CD4-positive, alpha-beta T cell treated with Interleukin-6 for 4 hours (primary cell): ENCODE measurements around the gene KCNQ1.

Experiments used
- DNase-seq: peaks from one replicate; pipeline ENCODE4 v3.0.0-alpha.2; 2020; ENCODE audit warnings: mixed read lengths

KCNQ1 gene

GRCh38 chr11:2535673-2536439, 91.0 kb downstream of the KCNQ1 start:
- no peak for DNase-seq

DNA sequence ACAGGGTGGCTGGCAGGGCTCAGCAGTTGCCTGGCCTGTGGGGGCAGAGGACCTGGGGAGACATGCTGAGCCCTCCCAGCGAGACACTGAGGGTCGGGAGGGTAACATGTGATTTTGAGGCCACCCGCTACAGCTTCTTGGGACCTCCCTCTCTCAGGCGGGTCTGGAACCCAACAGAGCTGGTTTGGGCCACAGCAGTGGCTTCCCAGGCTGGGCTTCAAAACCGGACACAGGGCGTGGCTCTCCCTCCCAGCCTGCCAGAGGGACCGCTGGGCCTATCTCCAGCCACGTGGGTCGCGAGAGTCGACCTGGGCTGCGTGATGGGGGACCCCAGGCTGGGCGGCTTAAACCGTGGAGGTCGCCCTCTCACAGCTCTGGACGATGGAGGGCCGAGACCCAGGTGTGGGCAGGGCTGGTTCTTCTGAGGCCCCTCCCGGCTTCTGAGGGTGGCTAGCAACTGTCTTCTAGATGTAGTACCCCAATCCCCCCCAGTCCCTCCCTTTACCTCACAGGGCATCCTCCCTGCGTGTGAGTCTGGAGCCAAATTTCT, 91.7 kb downstream of the KCNQ1 start:
- no peak for DNase-seq

- no peak for DNase-seq
Observed at GRCh38 chr11:2537010-2537705, 92.3 kb downstream of the KCNQ1 start.

DNA sequence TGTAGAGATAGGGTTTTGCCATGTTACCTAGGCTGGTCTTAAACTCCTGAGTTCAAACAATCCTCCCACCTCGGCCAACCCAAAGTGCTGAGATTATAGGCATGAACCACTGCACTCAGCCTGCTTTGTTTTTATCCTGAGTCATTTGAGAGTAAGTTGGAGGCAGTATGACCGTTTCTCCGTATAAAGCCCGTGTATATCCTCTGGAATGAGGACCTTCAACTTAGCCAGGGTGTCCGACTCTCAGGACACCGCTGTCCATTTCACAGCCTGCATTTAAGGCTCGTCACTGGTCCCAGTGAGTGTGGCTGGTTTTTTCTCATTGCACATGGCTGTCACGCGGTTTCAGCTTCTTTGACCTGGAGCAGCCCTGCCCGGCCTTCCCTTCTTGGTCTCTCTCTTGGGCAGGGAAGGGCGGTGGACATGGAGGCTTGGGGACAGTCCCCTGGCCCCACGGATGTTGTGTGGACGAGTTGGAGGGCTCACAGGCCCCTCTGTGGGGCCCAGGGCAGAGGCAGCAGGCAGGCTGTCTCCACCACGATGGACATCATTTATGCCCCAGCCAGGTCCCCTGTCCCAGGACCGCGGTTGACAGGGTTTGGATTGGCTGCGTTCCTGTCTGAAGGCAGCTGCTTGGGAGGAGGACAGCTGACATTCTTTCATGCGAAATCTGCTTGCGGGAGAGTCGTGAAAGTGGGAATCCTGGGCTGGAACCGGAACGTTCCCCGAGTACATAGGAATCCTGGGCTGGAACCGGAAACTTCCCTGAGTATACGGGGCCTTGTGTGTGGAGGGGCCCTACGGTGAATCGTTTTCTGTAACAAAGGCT, 93.3 kb downstream of the KCNQ1 start:
- DNase-seq, result no peak

DNA sequence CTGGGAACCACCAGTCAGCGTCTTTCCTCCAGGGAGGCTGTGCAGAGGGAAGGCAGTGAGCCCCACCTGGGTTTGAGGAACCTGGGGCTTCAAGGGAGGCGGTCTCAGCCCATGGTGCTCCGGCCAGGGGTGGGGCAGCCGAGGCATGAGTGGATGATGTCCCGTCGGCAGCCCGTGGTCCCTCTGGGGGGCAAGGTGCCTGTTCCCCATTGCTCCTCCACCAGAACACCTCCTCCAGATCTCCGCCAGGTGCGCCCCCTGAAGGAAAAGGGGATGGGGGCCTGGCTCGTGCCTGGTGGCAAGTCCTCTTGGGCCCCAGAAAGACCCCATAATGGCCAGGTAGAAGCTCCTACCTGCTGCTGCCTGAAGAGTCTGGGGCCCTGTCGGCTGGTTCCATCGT, 94.1 kb downstream of the KCNQ1 start:
- DNase-seq, result no peak

- DNase-seq, result no peak
Observed at GRCh38 chr11:2539371-2540222, 94.8 kb downstream of the KCNQ1 start.

DNA sequence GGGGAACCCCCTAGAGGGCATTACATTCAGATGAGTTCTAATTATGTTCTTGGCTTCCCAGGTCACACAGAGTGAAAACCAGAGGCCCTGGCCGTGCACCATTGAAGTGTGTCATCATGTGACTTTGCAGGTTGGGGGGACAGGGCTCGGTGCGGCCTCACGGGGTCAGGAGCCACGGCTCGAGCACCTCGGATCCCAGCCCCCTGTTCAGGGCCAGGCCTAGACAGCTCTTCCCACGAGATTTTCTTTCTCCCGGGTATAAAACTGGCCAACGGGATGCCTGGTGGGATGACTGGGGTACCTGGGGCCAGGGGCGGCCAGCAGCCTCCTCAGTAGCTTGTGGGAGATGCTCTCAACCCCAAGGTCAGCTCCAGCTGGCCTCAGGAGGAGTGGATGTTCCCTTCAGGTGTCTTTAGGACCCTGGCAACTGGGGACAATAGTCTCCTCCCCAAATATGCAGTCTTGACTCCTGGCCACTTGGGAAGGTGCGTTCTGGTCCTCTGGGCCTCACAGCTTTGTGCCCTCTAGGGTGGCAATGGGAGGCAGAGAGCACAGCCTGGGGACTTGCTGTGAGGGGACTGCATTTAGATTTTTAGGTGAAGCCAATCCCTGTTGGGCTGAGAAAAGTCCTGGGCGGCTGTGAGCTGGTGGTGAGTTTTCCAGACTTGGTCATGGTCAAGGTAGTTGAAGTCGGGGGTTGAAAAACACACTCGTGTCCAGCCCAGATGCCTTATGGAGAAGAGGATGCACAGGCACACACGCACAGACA, 95.6 kb downstream of the KCNQ1 start:
- DNase-seq, result no peak

GRCh38 chr11:2540992-2541680, 96.3 kb downstream of the KCNQ1 start:
- DNase-seq, result no peak

DNA sequence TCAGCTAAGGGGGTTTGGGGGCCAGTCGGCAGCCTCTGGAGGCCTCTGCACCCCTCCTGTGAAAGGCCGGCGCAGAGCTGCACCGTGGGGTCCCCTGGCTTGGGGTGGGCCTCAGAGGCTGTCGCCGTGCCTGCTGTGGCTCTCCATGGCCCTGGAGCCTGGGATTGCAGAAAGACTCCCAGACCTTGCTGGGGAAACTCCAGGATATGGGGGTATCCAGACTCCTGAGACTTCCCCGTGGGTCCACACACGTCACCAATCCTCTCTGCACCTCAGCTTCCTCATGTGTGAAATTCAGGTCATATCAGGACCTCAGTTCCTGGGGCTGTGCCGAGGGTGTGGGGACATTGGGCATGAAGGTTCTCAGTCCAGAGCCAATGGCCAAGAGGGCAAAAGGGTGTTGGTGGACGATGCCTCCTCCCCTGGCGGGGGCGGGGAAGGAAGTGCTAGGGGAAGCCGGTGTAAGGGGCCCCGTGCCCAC, 97.1 kb downstream of the KCNQ1 start:
- no peak for DNase-seq

DNA sequence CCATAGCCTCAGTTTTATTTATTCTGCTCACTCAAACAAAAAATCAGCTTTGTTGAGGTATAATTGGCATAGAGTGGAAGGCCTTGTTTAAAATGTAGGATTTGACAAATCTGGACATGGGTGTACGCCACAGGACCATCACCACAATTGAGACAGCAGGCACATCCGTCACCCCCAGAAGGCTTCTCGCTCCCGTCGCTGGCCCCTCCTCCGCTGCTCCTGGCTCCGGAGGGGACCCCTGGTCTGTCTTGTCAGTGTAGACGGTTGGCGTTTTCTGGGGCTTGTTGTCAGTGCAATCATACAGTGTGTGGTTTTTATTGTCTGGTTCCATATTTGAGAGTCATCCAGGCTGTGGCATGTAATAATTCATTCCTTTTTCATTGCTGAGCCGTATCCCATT, 97.6 kb downstream of the KCNQ1 start:
- no peak for DNase-seq

- no peak for DNase-seq
Observed at GRCh38 chr11:2547806-2548205, 103.0 kb downstream of the KCNQ1 start.

GRCh38 chr11:2548596-2548995, 103.8 kb downstream of the KCNQ1 start:
- no peak for DNase-seq

GRCh38 chr11:2549080-2549479, 104.3 kb downstream of the KCNQ1 start:
- DNase-seq, result no peak

GRCh38 chr11:2549491-2549875, 104.7 kb downstream of the KCNQ1 start:
- DNase-seq, result no peak

DNA sequence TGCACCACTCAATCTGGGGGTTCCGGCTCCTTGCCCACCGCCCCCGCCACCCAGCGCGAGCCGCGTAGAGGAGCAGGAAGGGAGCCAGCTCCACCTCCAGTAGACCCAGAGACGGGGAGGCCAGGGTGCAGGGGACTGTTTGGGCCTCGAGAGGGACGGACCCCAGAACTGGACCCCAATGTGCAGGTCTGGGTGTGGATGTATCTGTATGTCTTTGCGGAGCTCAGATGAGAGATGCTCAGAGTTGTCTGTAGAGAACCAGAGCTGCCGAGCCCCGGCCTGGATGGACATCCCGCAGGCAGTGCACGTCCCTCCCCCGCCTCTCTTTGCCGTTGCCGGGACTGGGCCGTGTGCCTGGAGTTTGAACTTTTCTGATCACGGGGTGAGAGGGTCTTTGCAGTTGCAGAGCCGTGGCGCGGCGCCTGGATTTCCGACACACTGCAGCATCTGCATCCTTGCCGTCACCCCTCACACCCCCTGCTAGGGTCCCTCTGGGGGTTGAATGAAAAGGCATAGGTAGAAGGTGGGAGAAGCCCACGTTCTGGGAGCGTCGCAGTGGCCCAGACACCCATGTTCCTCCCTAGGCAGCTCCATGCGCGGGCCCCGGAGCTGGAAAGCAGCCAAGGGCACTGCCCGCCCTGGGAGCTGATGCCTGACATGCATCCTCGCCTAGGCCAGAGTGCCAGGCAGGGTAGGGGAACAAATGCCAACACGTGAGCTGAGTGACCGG, 105.2 kb downstream of the KCNQ1 start:
- no peak for DNase-seq

DNA sequence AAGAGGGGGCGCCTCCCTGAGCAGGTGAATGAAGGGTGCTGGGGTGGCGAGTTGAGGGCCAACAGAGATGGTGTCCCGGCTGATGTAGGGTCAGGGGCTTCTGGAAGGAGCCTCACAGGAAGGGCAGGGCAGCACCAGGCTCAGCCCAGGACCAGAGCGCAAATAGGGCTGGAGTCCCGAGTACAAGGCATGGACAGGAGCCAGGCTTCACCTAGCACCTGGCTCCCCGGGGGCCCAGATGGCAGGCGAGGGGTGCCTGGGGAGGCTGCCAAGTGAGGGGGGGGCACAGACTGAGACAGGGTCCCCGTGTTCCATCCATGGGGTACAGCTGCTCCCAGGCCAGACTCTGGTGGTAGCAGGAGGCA, 105.8 kb downstream of the KCNQ1 start:
- DNase-seq, result no peak

DNA sequence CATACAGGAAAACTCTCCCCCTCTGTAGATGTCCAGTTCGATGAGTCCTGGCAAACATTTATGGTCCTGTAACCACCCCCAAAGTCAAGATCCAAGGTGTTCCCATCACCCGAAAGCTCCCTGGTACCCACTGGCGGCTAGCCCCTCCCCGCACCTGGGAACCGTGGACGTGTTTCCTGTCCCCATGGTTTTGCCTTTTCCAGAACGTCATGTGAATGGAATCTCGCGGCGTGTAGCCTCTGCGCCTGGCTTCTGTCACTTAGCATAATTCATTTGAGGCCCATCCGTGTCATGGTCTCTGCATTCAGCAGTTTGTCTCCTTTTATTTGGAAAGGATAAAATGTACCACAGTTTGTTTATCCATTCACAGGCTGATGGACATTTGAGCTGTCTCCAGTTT, 106.3 kb downstream of the KCNQ1 start:
- no peak for DNase-seq

- DNase-seq, result no peak
Observed at GRCh38 chr11:2552210-2552609, 107.4 kb downstream of the KCNQ1 start.

DNA sequence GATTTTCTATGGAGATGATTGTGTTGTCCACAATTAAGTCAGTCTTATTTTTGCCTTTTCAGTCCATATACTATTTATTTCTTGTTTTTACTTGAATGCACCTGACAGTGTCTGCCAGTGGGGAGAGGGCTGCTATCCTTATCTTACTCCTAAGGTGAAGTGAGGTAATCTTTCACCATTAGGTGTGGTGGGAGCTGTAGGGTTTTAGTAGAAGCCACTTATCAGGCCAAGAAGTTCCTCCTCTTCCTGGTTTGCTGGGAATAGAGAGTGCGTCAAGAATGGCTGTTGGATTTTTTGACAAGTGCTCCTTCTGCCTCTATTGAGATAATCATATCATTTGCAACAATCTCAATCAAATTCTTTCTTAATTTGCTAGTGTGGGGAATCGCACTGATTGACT, 108.4 kb downstream of the KCNQ1 start:
- DNase-seq, result no peak

GRCh38 chr11:2553886-2554285, 109.1 kb downstream of the KCNQ1 start:
- no peak for DNase-seq
